ENCODE data around the gene CD99.

The CD99 gene

GRCh38 chrX:2657532-2658113 lies 33.5 kb upstream of the CD99 start:
- no peak overlapping the region for H3K27ac ChIP-seq
- no peak for TF ChIP-seq CTCF (IDR thresholded peaks at IDR 0.05; ENCODE audit: low read depth, low read length, missing control alignments)
- in situ Hi-C loops (cut with HindIII; ENCODE audit: low pct_ligation_motif_present, low sequenced_read_pairs) = no loop called here
- H3K36me3 ChIP-seq (replicated peaks) = no peaks in the 10 kb centered on the region
- H3K27me3 ChIP-seq (replicated peaks) = no peaks in the 10 kb centered on the region
- H3K4me3 ChIP-seq (ENCODE audit: low read depth, low read length) = no peak overlapping the region
- DNase-seq = no peak

- no peak overlapping the region for H3K27ac ChIP-seq
- H3K4me3 ChIP-seq (ENCODE audit: low read depth, low read length) = no peak overlapping the region
- no peak for TF ChIP-seq CTCF (IDR thresholded peaks at IDR 0.05; ENCODE audit: low read depth, low read length, missing control alignments)
- DNase-seq = no peak
- in situ Hi-C loops (cut with HindIII; ENCODE audit: low pct_ligation_motif_present, low sequenced_read_pairs) = no loop called here
- H3K36me3 ChIP-seq (replicated peaks) = no peaks in the 10 kb centered on the region
- no peaks in the 10 kb centered on the region for H3K27me3 ChIP-seq (replicated peaks)
These were observed 32.4 kb upstream of the CD99 start for GRCh38 chrX:2658585-2659292.

GRCh38 chrX:2662586-2662985 lies 28.5 kb upstream of the CD99 start:
- no peak for TF ChIP-seq CTCF (IDR thresholded peaks at IDR 0.05; ENCODE audit: low read depth, low read length, missing control alignments)
- in situ Hi-C loops (cut with HindIII; ENCODE audit: low pct_ligation_motif_present, low sequenced_read_pairs) = no loop called here
- Histone ChIP-seq H3K36me3 (replicated peaks) (no peaks in the 10 kb centered on the region), H3K4me3 (ENCODE audit: low read depth, low read length) (no peak overlapping the region), H3K27me3 (replicated peaks) (no peaks in the 10 kb centered on the region), H3K27ac (no peak overlapping the region)
- DNase-seq = no peak

- TF ChIP-seq CTCF (IDR thresholded peaks at IDR 0.05; ENCODE audit: low read depth, low read length, missing control alignments) = no peak
- Histone ChIP-seq H3K27ac (peak overlapping the region; percentile 2), H3K36me3 (replicated peaks) (no peaks in the 10 kb centered on the region), H3K4me3 (ENCODE audit: low read depth, low read length) (no peak overlapping the region), H3K27me3 (replicated peaks) (no peaks in the 10 kb centered on the region)
- in situ Hi-C loops (cut with HindIII; ENCODE audit: low pct_ligation_motif_present, low sequenced_read_pairs) = no loop called here
- DNase-seq = peak; percentile 67
These were observed 26.6 kb upstream of the CD99 start for GRCh38 chrX:2664502-2664901.

- Histone ChIP-seq H3K36me3 (replicated peaks) (no peaks in the 10 kb centered on the region), H3K27ac (no peak overlapping the region), H3K4me3 (ENCODE audit: low read depth, low read length) (no peak overlapping the region), H3K27me3 (replicated peaks) (no peaks in the 10 kb centered on the region)
- no peak for TF ChIP-seq CTCF (IDR thresholded peaks at IDR 0.05; ENCODE audit: low read depth, low read length, missing control alignments)
- no peak for DNase-seq
- in situ Hi-C loops (cut with HindIII; ENCODE audit: low pct_ligation_motif_present, low sequenced_read_pairs) = no loop called here
These were observed 25.4 kb upstream of the CD99 start for GRCh38 chrX:2665387-2666304.

Data from brain microvascular endothelial cell (primary cell).